AG08396 (cell line): ENCODE results near the gene SORL1-AS1.
A peak's percentile ranks its signal among the peaks of the same experiment; 100 is the strongest.
"Not testable (repeated sequence)": the region's sequence is repeated elsewhere in the genome, so short reads cannot be mapped to it uniquely, and the experiment has no call there.

Experiments
- DNase-seq: peaks from one replicate; pipeline ENCODE4 v3.0.0; 2012; ENCODE audit warnings: low spot score, mixed read lengths

Gene SORL1-AS1

GRCh38 chr11:121426476-121427399, 26.0 kb downstream of the SORL1-AS1 start:
- DNase-seq: peak; percentile 43

- no peak for DNase-seq
Observed at GRCh38 chr11:121425828-121426227, 26.9 kb downstream of the SORL1-AS1 start.

- no peak for DNase-seq
Observed at GRCh38 chr11:121422675-121423074, 30.1 kb downstream of the SORL1-AS1 start.

- DNase-seq: no peak
Observed at GRCh38 chr11:121421149-121421901, 31.4 kb downstream of the SORL1-AS1 start.

GRCh38 chr11:121420398-121420797, 32.4 kb downstream of the SORL1-AS1 start:
- DNase-seq: no peak

GRCh38 chr11:121419836-121420235, 32.9 kb downstream of the SORL1-AS1 start:
- DNase-seq: no peak

- no peak for DNase-seq
Observed at GRCh38 chr11:121418625-121419114, 34.1 kb downstream of the SORL1-AS1 start.

GRCh38 chr11:121417607-121418006, 35.2 kb downstream of the SORL1-AS1 start:
- DNase-seq: no peak

- peak; percentile 55 for DNase-seq
Observed at GRCh38 chr11:121417055-121417551, 35.7 kb downstream of the SORL1-AS1 start.

- no peak for DNase-seq
Observed at GRCh38 chr11:121415856-121416255, 36.9 kb downstream of the SORL1-AS1 start.

- DNase-seq: no peak
Observed at GRCh38 chr11:121414141-121414913, 38.4 kb downstream of the SORL1-AS1 start.

- DNase-seq: no peak
Observed at GRCh38 chr11:121412711-121413415, 39.9 kb downstream of the SORL1-AS1 start.

- no peak for DNase-seq
Observed at GRCh38 chr11:121412000-121412587, 40.7 kb downstream of the SORL1-AS1 start.

GRCh38 chr11:121411330-121411729, 41.4 kb downstream of the SORL1-AS1 start:
- DNase-seq: not testable (repeated sequence)

- DNase-seq: not testable (repeated sequence)
Observed at GRCh38 chr11:121410041-121410440, 42.7 kb downstream of the SORL1-AS1 start.

- no peak for DNase-seq
Observed at GRCh38 chr11:121408830-121409229, 43.9 kb downstream of the SORL1-AS1 start.

- no peak for DNase-seq
Observed at GRCh38 chr11:121406291-121406690, 46.5 kb downstream of the SORL1-AS1 start.

- no peak for DNase-seq
Observed at GRCh38 chr11:121405646-121406045, 47.1 kb downstream of the SORL1-AS1 start.

- no peak for DNase-seq
Observed at GRCh38 chr11:121394785-121395184, 58.0 kb downstream of the SORL1-AS1 start.

GRCh38 chr11:121393855-121394254, 58.9 kb downstream of the SORL1-AS1 start:
- no peak for DNase-seq

GRCh38 chr11:121391914-121392313, 60.9 kb downstream of the SORL1-AS1 start:
- no peak for DNase-seq
